Neural crest cell (in vitro differentiated cells): ENCODE results near the gene H1-8. TPM values are rescaled to one million over a fixed set of nuclear protein-coding genes. Genes with fewer than 3 reads are reported as not detected.

Source experiments
- DNase-seq: peaks from one replicate; pipeline ENCODE4 v3.0.0; 2021; ENCODE audit warnings: low read depth, mixed read lengths, low spot score
- H3K27ac Mint-ChIP-seq: one replicate; pipeline ENCODE4 v1.8.0; 2021; ENCODE audit warnings: mild to moderate bottlenecking, mixed read lengths; ENCODE audit not compliant: unreplicated experiment
- H3K27me3 Mint-ChIP-seq: 2 replicates; pipeline ENCODE4 v1.8.0; 2021; ENCODE audit warnings: low read depth, mild to moderate bottlenecking, mixed read lengths
- H3K36me3 Mint-ChIP-seq: 2 replicates; pipeline ENCODE4 v1.8.0; 2021; ENCODE audit warnings: low read depth, mild to moderate bottlenecking, mixed read lengths
- H3K4me1 Mint-ChIP-seq: 2 replicates; pipeline ENCODE4 v1.8.0; 2021; ENCODE audit warnings: mixed read lengths
- H3K4me3 Mint-ChIP-seq: one replicate; pipeline ENCODE4 v1.8.0; 2021; ENCODE audit warnings: mild to moderate bottlenecking, mixed read lengths
- H3K9me3 Mint-ChIP-seq: 2 replicates; pipeline ENCODE4 v1.8.0; 2021; ENCODE audit warnings: mixed read lengths
- total RNA-seq: library from RNA; stranded (reverse); gene quantifications from 2 replicates; pipeline ENCODE4 v1.2.1, GENCODE V29; 2021
- TF ChIP-seq, protein P1 (sequence below): fragments of 200-600 bp; sonication (generic); conservative IDR thresholded peaks from 2 replicates; pipeline ENCODE4 v1.5.0; 2021; ENCODE audit warnings: antibody characterized with exemption, mild to moderate bottlenecking

H1-8 gene
- total RNA-seq, 1 donor from 2014 or later = not detected

DNA sequence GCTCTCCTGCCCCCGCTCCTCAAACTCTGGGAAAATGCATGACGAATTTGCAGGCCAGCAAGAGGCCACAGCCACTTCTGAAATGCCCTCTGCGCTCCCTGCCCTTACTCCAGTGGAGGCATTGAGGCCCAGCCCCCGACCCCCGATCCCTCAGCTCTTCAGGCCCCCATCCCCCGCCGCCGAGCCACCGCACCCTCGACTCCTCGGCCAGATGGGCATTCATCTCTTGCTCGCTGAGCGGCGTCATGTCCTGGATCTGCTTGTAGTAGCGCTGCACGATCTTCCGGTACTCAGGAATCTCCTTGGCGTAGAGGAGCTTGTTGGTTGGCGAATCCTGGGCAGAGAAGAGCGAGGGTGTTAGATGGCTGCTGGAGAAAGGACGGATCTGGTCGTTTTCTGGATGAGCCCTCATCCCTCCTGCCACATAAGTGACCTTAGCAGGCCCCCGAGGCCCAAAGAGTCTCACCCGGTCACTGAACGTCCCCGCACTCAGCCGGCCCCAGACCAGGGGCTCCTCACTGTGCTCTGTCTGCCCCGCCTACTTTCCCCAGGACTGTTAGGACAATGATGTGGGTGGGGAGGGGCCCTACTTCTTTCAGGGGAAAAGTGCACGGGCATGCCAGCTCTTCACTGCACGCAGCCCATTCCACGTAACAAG, 14.0 kb downstream of the H1-8 start:
- Mint-ChIP-seq H3K4me1 (peaks cover 44% of the 10 kb centered on the region), H3K27ac (no peak overlapping the region), H3K36me3 (no peaks in the 10 kb centered on the region), H3K9me3 (no peaks in the 10 kb centered on the region), H3K4me3 (no peak overlapping the region), H3K27me3 (no peaks in the 10 kb centered on the region)
- DNase-seq = no peak
- TF ChIP-seq, protein P1, sequence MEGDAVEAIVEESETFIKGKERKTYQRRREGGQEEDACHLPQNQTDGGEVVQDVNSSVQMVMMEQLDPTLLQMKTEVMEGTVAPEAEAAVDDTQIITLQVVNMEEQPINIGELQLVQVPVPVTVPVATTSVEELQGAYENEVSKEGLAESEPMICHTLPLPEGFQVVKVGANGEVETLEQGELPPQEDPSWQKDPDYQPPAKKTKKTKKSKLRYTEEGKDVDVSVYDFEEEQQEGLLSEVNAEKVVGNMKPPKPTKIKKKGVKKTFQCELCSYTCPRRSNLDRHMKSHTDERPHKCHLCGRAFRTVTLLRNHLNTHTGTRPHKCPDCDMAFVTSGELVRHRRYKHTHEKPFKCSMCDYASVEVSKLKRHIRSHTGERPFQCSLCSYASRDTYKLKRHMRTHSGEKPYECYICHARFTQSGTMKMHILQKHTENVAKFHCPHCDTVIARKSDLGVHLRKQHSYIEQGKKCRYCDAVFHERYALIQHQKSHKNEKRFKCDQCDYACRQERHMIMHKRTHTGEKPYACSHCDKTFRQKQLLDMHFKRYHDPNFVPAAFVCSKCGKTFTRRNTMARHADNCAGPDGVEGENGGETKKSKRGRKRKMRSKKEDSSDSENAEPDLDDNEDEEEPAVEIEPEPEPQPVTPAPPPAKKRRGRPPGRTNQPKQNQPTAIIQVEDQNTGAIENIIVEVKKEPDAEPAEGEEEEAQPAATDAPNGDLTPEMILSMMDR = no peak

DNA sequence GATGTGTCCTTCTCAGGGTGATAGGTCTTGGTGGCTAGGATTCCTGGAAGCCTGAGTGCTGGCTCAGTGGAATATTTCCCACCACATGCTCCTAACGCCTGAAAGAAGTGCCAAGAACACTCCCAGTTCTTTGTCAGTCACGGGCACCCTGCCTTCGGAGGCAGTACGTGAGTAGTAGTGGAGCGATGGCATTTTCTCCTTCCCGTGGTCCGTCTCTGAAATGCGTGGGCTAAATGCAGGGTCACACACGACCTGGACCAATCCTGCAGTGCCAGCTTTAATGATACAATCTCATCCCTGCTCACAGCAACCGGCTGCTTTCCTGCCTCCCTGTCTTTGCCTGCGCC, 14.5 kb downstream of the H1-8 start:
- Mint-ChIP-seq H3K4me1 (peaks cover 40% of the 10 kb centered on the region), H3K9me3 (no peaks in the 10 kb centered on the region), H3K4me3 (no peak overlapping the region), H3K36me3 (no peaks in the 10 kb centered on the region), H3K27ac (no peak overlapping the region), H3K27me3 (no peaks in the 10 kb centered on the region)
- DNase-seq = no peak
- TF ChIP-seq, protein P1 = no peak

DNA sequence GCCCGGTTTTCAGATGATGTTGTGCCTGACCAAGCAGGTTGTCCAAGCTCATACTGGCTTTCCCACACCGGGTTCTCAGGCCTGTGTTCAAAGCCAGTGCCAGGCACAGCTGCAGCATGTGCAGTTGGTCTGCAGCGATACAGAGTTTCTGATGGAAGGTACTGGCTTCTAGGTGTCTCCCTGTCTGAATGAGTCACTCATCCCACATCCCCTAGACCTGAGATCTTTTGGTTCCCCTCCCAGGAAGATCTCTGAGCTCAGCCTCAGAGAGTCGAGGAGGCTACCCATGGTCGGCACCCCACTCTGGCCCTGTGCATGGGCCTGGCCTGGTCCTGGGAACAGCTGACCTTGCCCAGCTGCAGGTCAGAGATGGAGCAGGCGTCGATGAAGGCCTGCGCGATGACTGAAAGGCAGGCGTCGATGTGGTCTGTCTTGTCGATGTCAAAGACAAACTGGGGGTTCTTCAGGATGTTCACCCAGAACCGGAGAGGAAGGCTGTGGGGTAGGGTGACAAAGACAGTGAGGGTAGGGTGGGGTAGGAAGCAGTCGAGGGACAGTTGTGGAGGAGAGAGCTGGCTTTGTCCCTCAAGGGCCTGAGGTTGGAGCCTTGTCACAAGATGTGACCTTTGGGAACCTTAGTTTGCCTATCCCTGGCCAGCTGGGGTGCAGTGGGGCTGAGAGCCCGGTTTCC, 15.3 kb downstream of the H1-8 start:
- H3K9me3 Mint-ChIP-seq = no peaks in the 10 kb centered on the region
- TF ChIP-seq, protein P1 = no peak
- DNase-seq = no peak
- peak overlapping the region; percentile 84 for H3K27ac Mint-ChIP-seq
- H3K27me3 Mint-ChIP-seq = no peaks in the 10 kb centered on the region
- H3K36me3 Mint-ChIP-seq = no peaks in the 10 kb centered on the region
- H3K4me3 Mint-ChIP-seq = no peak overlapping the region
- H3K4me1 Mint-ChIP-seq = peaks cover 35% of the 10 kb centered on the region

DNA sequence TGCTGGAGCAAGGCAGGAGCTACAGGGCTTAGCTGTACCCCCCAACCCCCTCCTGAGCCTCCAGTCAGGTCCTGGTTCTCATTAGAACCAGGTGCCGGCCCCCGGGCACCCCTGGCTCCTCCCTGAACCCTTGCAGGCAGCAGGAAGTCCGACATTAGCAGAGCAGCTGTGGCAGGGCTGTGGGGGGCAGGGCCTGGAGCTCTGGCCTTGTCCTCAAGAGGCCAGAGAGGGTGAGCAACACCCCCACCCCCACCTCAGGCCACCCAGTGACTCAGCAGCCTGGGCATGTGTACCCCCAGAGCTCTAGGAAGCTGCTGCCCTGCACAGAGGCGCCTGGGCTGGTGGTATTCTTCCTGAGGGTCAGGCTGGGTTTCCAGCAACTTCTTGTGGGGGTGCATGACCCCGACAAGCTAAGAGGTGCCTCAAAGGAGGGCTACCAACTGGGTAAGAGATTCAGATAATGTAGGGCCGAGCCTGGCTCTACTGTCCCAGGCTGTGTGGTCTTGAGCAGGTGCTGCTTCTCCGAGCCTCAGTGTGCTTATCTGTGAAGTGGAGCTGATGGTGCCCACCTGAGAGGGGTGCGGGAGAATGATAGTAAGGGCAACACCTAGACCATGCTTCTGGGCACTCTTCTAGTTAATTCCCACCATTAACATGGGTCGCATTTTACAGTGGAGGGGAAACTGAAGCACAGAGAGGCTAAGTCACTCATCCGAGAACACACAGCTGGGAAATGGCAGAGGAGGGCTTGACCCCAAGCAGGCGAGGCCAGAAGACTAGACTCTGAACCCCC, 16.0 kb downstream of the H1-8 start:
- DNase-seq = no peak
- peak overlapping the region; percentile 84 for H3K27ac Mint-ChIP-seq
- no peaks in the 10 kb centered on the region for H3K36me3 Mint-ChIP-seq
- H3K9me3 Mint-ChIP-seq = no peaks in the 10 kb centered on the region
- H3K4me1 Mint-ChIP-seq = peaks cover 30% of the 10 kb centered on the region
- no peak overlapping the region for H3K4me3 Mint-ChIP-seq
- TF ChIP-seq, protein P1 = no peak
- H3K27me3 Mint-ChIP-seq = no peaks in the 10 kb centered on the region

DNA sequence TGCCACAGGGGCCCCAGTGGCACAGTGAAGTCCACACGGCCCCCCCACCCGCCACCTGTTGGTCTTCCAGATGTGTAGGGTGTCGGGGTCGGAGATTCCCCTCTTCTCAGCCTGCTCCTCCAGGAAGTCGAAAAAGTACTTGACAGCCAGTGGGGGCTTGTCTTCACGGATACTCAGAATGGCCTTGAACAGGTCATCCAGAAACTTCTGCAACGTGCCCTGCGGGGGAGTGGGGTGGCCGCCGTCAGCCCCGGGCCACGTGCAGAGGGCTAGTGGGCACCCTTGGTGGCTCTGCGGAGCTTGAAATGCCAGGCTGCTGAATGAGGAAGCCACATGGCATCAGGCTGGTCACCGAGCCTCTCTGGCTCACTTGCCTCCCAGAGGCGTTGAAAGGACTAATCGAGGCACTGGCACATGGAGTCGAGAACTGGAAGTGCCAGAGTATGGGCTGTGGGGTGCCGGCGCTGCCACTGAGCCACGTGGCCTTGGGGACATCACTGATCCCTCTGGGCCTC, 16.6 kb downstream of the H1-8 start:
- no peak for DNase-seq
- Mint-ChIP-seq H3K27me3 (no peaks in the 10 kb centered on the region), H3K4me3 (no peak overlapping the region), H3K36me3 (no peaks in the 10 kb centered on the region), H3K9me3 (no peaks in the 10 kb centered on the region), H3K27ac (no peak overlapping the region), H3K4me1 (peaks cover 27% of the 10 kb centered on the region)
- TF ChIP-seq, protein P1 = no peak
